ENCODE measurements around the gene IGFBP7. TPM values are rescaled to one million over a fixed set of nuclear protein-coding genes. Genes with fewer than 3 reads are reported as not detected.

IGFBP7 gene
- total RNA-seq, 2 experiments from 2014 or later, result not detected

DNA sequence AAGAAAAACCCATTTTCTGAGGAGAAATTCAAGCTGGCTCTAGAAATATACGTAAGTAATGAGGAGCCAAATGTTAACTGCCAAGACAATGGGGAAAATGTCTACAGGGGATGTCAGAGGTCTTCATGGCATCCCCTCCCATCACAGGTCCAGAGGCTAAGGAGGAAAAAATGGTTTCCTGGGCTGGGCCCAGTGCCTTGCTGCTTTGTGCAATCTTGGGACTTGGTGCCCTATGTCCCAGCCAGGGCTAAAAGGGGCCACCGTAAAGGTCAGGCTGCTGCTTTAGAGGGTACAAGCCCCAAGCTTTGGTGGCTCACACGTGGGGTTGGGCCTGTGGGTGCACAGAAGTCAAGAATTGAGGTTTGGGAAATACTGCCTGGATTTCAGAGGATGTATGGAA lies 17.2 kb upstream of the IGFBP7 start:
- DNase-seq (ENCODE audit: low spot score), result no peak
- H3K27ac ChIP-seq (ENCODE audit: low read depth, low read length, poor library complexity, severe bottlenecking), result no peak overlapping the region
- no peaks in the 10 kb centered on the region for H3K4me1 ChIP-seq (ENCODE audit: insufficient read depth, low read length, poor library complexity, severe bottlenecking)
- no peak overlapping the region for H2AFZ ChIP-seq (ENCODE audit: low read length)
- ChIA-PET POLR2A (no interaction called here), CTCF (ENCODE audit: unreplicated experiment) (no interaction called here)
- BruUV-seq (replicated peaks), result no TSS peak
- no peaks in the 10 kb centered on the region for H3K9me3 ChIP-seq (ENCODE audit: low read length)
- no peak for TF ChIP-seq EZH2phosphoT487 (IDR thresholded peaks at IDR 0.05; ENCODE audit: borderline replicate concordance, low read depth, low read length)
- TF ChIP-seq, protein P1, sequence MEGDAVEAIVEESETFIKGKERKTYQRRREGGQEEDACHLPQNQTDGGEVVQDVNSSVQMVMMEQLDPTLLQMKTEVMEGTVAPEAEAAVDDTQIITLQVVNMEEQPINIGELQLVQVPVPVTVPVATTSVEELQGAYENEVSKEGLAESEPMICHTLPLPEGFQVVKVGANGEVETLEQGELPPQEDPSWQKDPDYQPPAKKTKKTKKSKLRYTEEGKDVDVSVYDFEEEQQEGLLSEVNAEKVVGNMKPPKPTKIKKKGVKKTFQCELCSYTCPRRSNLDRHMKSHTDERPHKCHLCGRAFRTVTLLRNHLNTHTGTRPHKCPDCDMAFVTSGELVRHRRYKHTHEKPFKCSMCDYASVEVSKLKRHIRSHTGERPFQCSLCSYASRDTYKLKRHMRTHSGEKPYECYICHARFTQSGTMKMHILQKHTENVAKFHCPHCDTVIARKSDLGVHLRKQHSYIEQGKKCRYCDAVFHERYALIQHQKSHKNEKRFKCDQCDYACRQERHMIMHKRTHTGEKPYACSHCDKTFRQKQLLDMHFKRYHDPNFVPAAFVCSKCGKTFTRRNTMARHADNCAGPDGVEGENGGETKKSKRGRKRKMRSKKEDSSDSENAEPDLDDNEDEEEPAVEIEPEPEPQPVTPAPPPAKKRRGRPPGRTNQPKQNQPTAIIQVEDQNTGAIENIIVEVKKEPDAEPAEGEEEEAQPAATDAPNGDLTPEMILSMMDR (conservative IDR thresholded peaks at IDR 0.05; ENCODE audit: low read length), result no peak
- no peak overlapping the region for H3K4me2 ChIP-seq (ENCODE audit: low read length)
- no peaks in the 10 kb centered on the region for H4K20me1 ChIP-seq (ENCODE audit: insufficient read depth, low read length)
- H3K9me2 ChIP-seq (ENCODE audit: insufficient read depth, low read length), result no peaks in the 10 kb centered on the region
- intact Hi-C loops (cut with micrococcal nuclease; ENCODE audit: unreplicated experiment), result no loop called here
- H3K79me2 ChIP-seq (ENCODE audit: insufficient read depth, low read depth, low read length), result no peaks in the 10 kb centered on the region
- H3K36me3 ChIP-seq (ENCODE audit: insufficient read depth, low read length), result no peaks in the 10 kb centered on the region
- no peak overlapping the region for H3K4me3 ChIP-seq (ENCODE audit: low read depth, low read length, poor library complexity, severe bottlenecking)

DNA sequence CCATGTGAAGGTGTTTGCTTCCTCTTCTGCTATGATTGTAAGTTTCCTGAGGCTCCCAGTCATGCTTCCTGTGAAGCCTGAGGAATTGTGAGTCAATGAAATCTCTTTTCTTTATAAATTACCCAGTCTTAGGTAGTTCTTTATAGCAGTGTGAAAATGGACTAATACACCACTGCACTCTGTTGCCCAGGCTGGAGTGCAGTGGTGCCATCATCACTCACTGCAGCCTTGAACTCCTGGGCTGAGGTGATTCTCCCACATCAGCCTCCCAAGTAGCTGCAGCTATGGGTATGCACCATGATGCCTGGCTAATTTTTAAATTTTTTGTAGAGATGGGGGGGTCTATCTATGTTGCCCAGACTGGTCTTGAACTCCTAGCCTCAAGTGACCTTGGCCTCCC lies 15.8 kb upstream of the IGFBP7 start:
- no peaks in the 10 kb centered on the region for H3K9me3 ChIP-seq (ENCODE audit: low read length)
- H3K9me2 ChIP-seq (ENCODE audit: insufficient read depth, low read length), result no peaks in the 10 kb centered on the region
- no peak overlapping the region for H3K4me3 ChIP-seq (ENCODE audit: low read depth, low read length, poor library complexity, severe bottlenecking)
- no peak overlapping the region for H3K27ac ChIP-seq (ENCODE audit: low read depth, low read length, poor library complexity, severe bottlenecking)
- H4K20me1 ChIP-seq (ENCODE audit: insufficient read depth, low read length), result no peaks in the 10 kb centered on the region
- POLR2A ChIA-PET, result no interaction called here
- BruUV-seq (replicated peaks), result no TSS peak
- no peak for DNase-seq (ENCODE audit: low spot score)
- H3K36me3 ChIP-seq (ENCODE audit: insufficient read depth, low read length), result no peaks in the 10 kb centered on the region
- no peak overlapping the region for H3K4me2 ChIP-seq (ENCODE audit: low read length)
- CTCF ChIA-PET (ENCODE audit: unreplicated experiment), result no interaction called here
- intact Hi-C loops (cut with micrococcal nuclease; ENCODE audit: unreplicated experiment), result no loop called here
- TF ChIP-seq, protein P1 (conservative IDR thresholded peaks at IDR 0.05; ENCODE audit: low read length), result no peak
- no peak for TF ChIP-seq EZH2phosphoT487 (IDR thresholded peaks at IDR 0.05; ENCODE audit: borderline replicate concordance, low read depth, low read length)
- no peaks in the 10 kb centered on the region for H3K79me2 ChIP-seq (ENCODE audit: insufficient read depth, low read depth, low read length)
- H3K4me1 ChIP-seq (ENCODE audit: insufficient read depth, low read length, poor library complexity, severe bottlenecking), result no peaks in the 10 kb centered on the region
- H2AFZ ChIP-seq (ENCODE audit: low read length), result no peak overlapping the region

DNA sequence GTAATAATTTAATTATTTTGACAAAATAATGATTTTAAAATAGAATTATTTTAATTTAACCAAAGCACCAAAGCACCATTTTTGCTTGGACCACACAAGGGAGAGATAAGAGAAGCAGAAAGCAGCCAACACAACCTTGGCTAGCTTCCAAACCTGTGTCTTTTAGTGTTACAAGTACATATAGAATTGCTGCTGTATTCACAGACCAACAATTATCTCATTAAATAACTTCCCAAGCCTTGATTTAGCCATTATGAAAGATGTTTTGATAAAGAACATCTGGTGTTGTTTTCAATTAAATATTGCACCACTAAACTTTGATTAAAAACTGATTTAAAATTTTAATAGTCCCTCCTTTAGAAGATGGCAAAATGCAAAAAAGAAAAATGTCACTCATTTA lies 14.0 kb upstream of the IGFBP7 start:
- ChIA-PET CTCF (ENCODE audit: unreplicated experiment) (no interaction called here), POLR2A (no interaction called here)
- no peaks in the 10 kb centered on the region for H3K4me1 ChIP-seq (ENCODE audit: insufficient read depth, low read length, poor library complexity, severe bottlenecking)
- intact Hi-C loops (cut with micrococcal nuclease; ENCODE audit: unreplicated experiment), result no loop called here
- no peaks in the 10 kb centered on the region for H3K9me3 ChIP-seq (ENCODE audit: low read length)
- no peak overlapping the region for H3K4me2 ChIP-seq (ENCODE audit: low read length)
- H3K4me3 ChIP-seq (ENCODE audit: low read depth, low read length, poor library complexity, severe bottlenecking), result no peak overlapping the region
- no peak overlapping the region for H3K27ac ChIP-seq (ENCODE audit: low read depth, low read length, poor library complexity, severe bottlenecking)
- H4K20me1 ChIP-seq (ENCODE audit: insufficient read depth, low read length), result no peaks in the 10 kb centered on the region
- H3K79me2 ChIP-seq (ENCODE audit: insufficient read depth, low read depth, low read length), result no peaks in the 10 kb centered on the region
- no peak overlapping the region for H2AFZ ChIP-seq (ENCODE audit: low read length)
- no TSS peak for BruUV-seq (replicated peaks)
- H3K9me2 ChIP-seq (ENCODE audit: insufficient read depth, low read length), result no peaks in the 10 kb centered on the region
- H3K36me3 ChIP-seq (ENCODE audit: insufficient read depth, low read length), result no peaks in the 10 kb centered on the region
- TF ChIP-seq, protein P1 (conservative IDR thresholded peaks at IDR 0.05; ENCODE audit: low read length), result no peak
- TF ChIP-seq EZH2phosphoT487 (IDR thresholded peaks at IDR 0.05; ENCODE audit: borderline replicate concordance, low read depth, low read length), result no peak
- DNase-seq (ENCODE audit: low spot score), result no peak
